B cell (primary cell): ENCODE measurements around the gene MRPL53.

Source experiments
- CTCF ChIP-seq: fragments of 200-600 bp; IDR thresholded peaks from one replicate; pipeline ENCODE4 v1.8.0; 2022; ENCODE audit warnings: antibody characterized with exemption, mild to moderate bottlenecking
- EZH2 ChIP-seq: IDR thresholded peaks from 2 replicates; pipeline ENCODE4 v1.6.1; 2012; ENCODE audit warnings: borderline replicate concordance, low read depth, mild to moderate bottlenecking, moderate library complexity, low read length; ENCODE audit not compliant: insufficient read depth, poor library complexity, severe bottlenecking

- TF ChIP-seq CTCF (no peak), EZH2 (no peak)
Measured at GRCh38 chr2:74436111-74436805, 36.2 kb downstream of the MRPL53 start.
